Measurements from ENCODE around the gene PLXNA4. TPM values are rescaled to one million over a fixed set of nuclear protein-coding genes. Genes with fewer than 3 reads are reported as not detected.

PLXNA4 gene
- total RNA-seq, 1 experiment from 2014 or later: not detected

DNA sequence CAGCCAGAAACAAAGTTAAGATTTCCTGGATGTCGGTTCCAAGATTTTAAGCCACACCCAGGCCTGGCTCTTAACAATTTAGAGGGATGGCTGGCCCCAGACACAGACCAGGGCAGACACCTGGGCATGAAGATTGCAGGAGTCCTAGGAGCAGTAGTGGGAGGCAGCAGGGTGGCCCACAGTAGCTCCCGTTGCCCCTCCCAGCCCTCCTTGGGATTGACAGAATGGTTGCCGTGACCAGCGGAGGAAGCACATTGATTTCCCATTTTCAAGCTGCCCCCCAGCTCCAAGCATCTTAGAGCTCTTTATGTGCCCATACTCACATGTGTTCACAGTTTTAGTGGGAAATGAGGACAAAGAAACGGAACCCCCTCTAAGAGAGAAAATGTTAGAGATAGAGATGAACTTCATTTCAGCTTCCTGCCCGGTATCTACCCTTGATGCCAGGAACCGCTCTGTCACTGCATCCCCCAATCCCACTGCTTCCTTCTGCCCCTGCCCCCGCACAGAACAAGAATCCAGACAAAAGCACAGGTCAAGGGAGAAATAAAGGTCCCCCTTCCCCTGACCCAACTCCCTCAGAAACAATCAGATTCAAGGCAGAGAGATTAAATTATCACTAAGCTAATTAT is 101.1 kb downstream of the PLXNA4 start (continued):
- no peak for TF ChIP-seq ZNF274 (IDR thresholded peaks at IDR 0.05; ENCODE audit: low read depth, low read length)

GRCh38 chr7:132472463-132473120 is 103.7 kb downstream of the PLXNA4 start:
- CTCF ChIA-PET: no interaction called here
- Histone ChIP-seq H3K4me3 (replicated peaks in 1 of 2; ENCODE audit: low read depth in 1 of 2, low read length in 2 of 2) (no peak overlapping the region), H3K27me3 (ENCODE audit: insufficient read depth, low read length) (peaks cover 87% of the 10 kb centered on the region), H3K36me3 (ENCODE audit: control insufficient read depth in 1 of 2, insufficient read depth in 2 of 2, low read length in 2 of 2) (no peaks in the 10 kb centered on the region), H3K9me3 (ENCODE audit: control insufficient read depth in 1 of 2, insufficient read depth in 1 of 2, low read depth in 1 of 2, low read length in 2 of 2) (no peaks in the 10 kb centered on the region), H3K9me2 (ENCODE audit: insufficient read depth) (no peaks in the 10 kb centered on the region), H3K27ac (ENCODE audit: low read depth, low read length) (no peak overlapping the region), H3K79me2 (ENCODE audit: insufficient read depth, low read length) (no peaks in the 10 kb centered on the region), H3K9ac (ENCODE audit: low read length) (no peak overlapping the region), H3K4me2 (ENCODE audit: low read length) (no peak overlapping the region), H2AFZ (ENCODE audit: low read depth, low read length, poor library complexity, severe bottlenecking) (no peak overlapping the region), H4K20me1 (ENCODE audit: insufficient read depth) (no peaks in the 10 kb centered on the region), H3K4me1 (ENCODE audit: control insufficient read depth in 1 of 2, insufficient read depth in 2 of 2, low read length in 2 of 2) (no peaks in the 10 kb centered on the region)
- intact Hi-C loops (cut with micrococcal nuclease): no loop called here
- POLR2A ChIA-PET: no interaction called here
- TF ChIP-seq FOSL1 (IDR thresholded peaks at IDR 0.05; ENCODE audit: low read depth) (no peak), EZH2 (IDR thresholded peaks at IDR 0.05) (no peak), CTCF (IDR thresholded peaks at IDR 0.05 in 2 of 3, conservative IDR thresholded peaks at IDR 0.05 in 1 of 3; ENCODE audit: borderline replicate concordance in 1 of 3, insufficient read depth in 1 of 3, low read depth in 2 of 3, low read length in 2 of 3) (no peak), ELF1 (IDR thresholded peaks at IDR 0.05; ENCODE audit: borderline replicate concordance, low read depth) (no peak), POLR2A (IDR thresholded peaks at IDR 0.05; ENCODE audit: borderline replicate concordance, extremely low read depth, insufficient read depth, insufficient read length) (no peak), ZFX (IDR thresholded peaks at IDR 0.05) (no peak), POLR2AphosphoS5 (IDR thresholded peaks at IDR 0.05; ENCODE audit: low read depth, low read length) (no peak), SIN3A (IDR thresholded peaks at IDR 0.05; ENCODE audit: low read depth) (no peak), RAD21 (IDR thresholded peaks at IDR 0.05; ENCODE audit: low read depth) (no peak), EZH2phosphoT487 (IDR thresholded peaks at IDR 0.05; ENCODE audit: borderline replicate concordance) (no peak), ATF3 (IDR thresholded peaks at IDR 0.05) (no peak), ZNF274 (IDR thresholded peaks at IDR 0.05; ENCODE audit: low read depth, low read length) (no peak), EGR1 (IDR thresholded peaks at IDR 0.05; ENCODE audit: low read depth) (no peak)
- TF ChIP-seq, protein P1, sequence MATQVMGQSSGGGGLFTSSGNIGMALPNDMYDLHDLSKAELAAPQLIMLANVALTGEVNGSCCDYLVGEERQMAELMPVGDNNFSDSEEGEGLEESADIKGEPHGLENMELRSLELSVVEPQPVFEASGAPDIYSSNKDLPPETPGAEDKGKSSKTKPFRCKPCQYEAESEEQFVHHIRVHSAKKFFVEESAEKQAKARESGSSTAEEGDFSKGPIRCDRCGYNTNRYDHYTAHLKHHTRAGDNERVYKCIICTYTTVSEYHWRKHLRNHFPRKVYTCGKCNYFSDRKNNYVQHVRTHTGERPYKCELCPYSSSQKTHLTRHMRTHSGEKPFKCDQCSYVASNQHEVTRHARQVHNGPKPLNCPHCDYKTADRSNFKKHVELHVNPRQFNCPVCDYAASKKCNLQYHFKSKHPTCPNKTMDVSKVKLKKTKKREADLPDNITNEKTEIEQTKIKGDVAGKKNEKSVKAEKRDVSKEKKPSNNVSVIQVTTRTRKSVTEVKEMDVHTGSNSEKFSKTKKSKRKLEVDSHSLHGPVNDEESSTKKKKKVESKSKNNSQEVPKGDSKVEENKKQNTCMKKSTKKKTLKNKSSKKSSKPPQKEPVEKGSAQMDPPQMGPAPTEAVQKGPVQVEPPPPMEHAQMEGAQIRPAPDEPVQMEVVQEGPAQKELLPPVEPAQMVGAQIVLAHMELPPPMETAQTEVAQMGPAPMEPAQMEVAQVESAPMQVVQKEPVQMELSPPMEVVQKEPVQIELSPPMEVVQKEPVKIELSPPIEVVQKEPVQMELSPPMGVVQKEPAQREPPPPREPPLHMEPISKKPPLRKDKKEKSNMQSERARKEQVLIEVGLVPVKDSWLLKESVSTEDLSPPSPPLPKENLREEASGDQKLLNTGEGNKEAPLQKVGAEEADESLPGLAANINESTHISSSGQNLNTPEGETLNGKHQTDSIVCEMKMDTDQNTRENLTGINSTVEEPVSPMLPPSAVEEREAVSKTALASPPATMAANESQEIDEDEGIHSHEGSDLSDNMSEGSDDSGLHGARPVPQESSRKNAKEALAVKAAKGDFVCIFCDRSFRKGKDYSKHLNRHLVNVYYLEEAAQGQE (IDR thresholded peaks at IDR 0.05; ENCODE audit: low read depth): no peak
- DNase-seq (ENCODE audit: low read depth, low spot score) (no peak), ATAC-seq (no peak)
- BruUV-seq (replicated peaks): no TSS peak
- RAD21 ChIA-PET (ENCODE audit: low non-redundant PET in 1 of 2, low total read pairs in 2 of 2, uncharacterized antibody in 2 of 2, unreplicated experiment in 2 of 2): no interaction called here
